Type B pancreatic cell (in vitro differentiated cells): ENCODE measurements around the gene SNRNP48. TPM values are rescaled to one million over a fixed set of nuclear protein-coding genes. Genes with fewer than 3 reads are reported as not detected.
A peak's percentile ranks its signal among the peaks of the same experiment; 100 is the strongest.

Source experiments
- DNase-seq: peaks from one replicate; pipeline ENCODE4 v3.0.0; 2021; ENCODE audit warnings: mixed read lengths; ENCODE audit not compliant: unreplicated experiment; ENCODE audit errors: extremely low spot score
- H3K27ac Mint-ChIP-seq: 2 replicates; pipeline ENCODE4 v1.8.0; 2021; ENCODE audit warnings: mild to moderate bottlenecking, mixed read lengths
- H3K27me3 Mint-ChIP-seq: 2 replicates; pipeline ENCODE4 v1.8.0; 2021; ENCODE audit warnings: mixed read lengths
- H3K36me3 Mint-ChIP-seq: 2 replicates; pipeline ENCODE4 v1.8.0; 2021; ENCODE audit warnings: mixed read lengths
- H3K4me1 Mint-ChIP-seq: one replicate; pipeline ENCODE4 v1.8.0; 2021; ENCODE audit warnings: mixed read lengths; ENCODE audit not compliant: unreplicated experiment
- H3K4me3 Mint-ChIP-seq: 2 replicates; pipeline ENCODE4 v1.8.0; 2021; ENCODE audit warnings: mild to moderate bottlenecking, mixed read lengths
- H3K9me3 Mint-ChIP-seq: 2 replicates; pipeline ENCODE4 v1.8.0; 2021; ENCODE audit warnings: mixed read lengths
- long read RNA-seq: library from polyadenylated mRNA; unstranded; transcript quantifications from one replicate; pipeline ENCODE4 v2.0.0, GENCODE V29; 2020
- total RNA-seq: library from RNA; stranded (reverse); gene quantifications from 2 replicates; pipeline ENCODE4 v1.2.1, GENCODE V29; 2021; ENCODE audit warnings: low replicate concordance
- TF ChIP-seq, protein P1 (sequence below): fragments of 200-600 bp; sonication (generic); conservative IDR thresholded peaks from 2 replicates; pipeline ENCODE4 v1.5.0; 2021; ENCODE audit warnings: antibody characterized with exemption, mild to moderate bottlenecking

SNRNP48 gene, protein sequence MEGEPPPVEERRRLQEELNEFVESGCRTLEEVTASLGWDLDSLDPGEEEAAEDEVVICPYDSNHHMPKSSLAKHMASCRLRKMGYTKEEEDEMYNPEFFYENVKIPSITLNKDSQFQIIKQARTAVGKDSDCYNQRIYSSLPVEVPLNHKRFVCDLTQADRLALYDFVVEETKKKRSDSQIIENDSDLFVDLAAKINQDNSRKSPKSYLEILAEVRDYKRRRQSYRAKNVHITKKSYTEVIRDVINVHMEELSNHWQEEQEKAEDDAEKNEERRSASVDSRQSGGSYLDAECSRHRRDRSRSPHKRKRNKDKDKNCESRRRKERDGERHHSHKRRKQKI
- total RNA-seq, result 12.4 and 21.5 TPM in 2 replicates
- long read RNA-seq, full-length matches to known transcripts, result 3 of 11 reads
- long read RNA-seq, partial matches to known transcripts, result 3 of 11 reads
- long read RNA-seq, other reads (novel, unspliced or antisense), result 5 of 11 reads

DNA sequence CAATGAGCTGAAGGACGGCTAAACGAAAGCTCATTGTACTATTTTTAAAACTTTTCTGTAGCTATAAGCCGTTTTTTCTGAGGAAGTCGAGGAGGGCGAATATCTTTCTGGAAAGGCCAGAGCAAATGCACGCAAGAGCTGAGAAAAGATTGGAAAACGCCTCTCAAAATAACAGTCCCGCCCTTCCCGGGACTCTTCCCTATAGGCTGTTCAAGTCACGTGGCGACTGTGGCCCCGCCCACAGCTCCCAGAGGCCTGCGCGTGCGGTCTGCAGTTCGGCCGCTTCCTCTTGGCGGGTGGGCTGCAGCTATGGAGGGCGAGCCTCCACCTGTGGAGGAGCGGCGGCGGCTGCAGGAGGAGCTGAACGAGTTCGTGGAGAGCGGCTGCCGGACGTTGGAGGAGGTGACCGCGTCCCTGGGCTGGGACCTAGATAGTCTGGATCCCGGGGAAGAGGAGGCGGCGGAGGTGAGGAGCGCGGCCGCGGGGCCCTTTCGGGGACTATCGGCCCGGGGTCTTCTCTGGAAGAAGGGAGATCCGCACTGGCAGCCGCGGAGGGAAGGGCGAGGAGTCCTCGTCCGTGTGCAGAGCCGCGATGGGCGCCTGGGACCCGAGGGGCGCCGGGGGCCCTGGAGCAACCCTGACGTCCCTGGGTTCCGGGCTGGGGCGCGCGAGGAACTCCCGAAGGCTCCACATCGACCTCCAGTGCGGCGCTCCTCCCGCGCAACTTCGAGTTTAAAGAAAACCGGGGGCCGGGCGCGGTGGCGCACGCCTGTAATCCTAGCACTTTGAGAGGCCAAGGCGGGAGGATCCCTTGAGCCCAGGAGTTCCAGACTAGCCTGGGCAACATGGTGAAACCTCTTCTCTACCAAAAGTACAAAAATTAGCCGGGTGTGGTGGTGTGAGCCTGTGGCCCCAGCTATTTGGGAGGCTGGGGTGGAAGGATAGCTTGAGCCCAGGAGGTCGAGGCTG is at the start of gene SNRNP48:
SNRNP48 (plus strand) TSS at position 250 of the 969 bp plus-strand sequence; CDS start at position 310, 60 bp downstream.
- peak within 1 kb of the TSS; percentile 94 for H3K27ac Mint-ChIP-seq
- H3K4me3 Mint-ChIP-seq, result peak within 1 kb of the TSS; percentile 100
- peak; percentile 92 for DNase-seq
- H3K27me3 Mint-ChIP-seq, result no peaks in the 10 kb centered on the region
- TF ChIP-seq, protein P1, sequence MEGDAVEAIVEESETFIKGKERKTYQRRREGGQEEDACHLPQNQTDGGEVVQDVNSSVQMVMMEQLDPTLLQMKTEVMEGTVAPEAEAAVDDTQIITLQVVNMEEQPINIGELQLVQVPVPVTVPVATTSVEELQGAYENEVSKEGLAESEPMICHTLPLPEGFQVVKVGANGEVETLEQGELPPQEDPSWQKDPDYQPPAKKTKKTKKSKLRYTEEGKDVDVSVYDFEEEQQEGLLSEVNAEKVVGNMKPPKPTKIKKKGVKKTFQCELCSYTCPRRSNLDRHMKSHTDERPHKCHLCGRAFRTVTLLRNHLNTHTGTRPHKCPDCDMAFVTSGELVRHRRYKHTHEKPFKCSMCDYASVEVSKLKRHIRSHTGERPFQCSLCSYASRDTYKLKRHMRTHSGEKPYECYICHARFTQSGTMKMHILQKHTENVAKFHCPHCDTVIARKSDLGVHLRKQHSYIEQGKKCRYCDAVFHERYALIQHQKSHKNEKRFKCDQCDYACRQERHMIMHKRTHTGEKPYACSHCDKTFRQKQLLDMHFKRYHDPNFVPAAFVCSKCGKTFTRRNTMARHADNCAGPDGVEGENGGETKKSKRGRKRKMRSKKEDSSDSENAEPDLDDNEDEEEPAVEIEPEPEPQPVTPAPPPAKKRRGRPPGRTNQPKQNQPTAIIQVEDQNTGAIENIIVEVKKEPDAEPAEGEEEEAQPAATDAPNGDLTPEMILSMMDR, result no peak
- no peaks in the 10 kb centered on the region for H3K9me3 Mint-ChIP-seq
- H3K4me1 Mint-ChIP-seq, result peaks cover 34% of the 10 kb centered on the region
- peaks cover 10% of the 10 kb centered on the region for H3K36me3 Mint-ChIP-seq

DNA sequence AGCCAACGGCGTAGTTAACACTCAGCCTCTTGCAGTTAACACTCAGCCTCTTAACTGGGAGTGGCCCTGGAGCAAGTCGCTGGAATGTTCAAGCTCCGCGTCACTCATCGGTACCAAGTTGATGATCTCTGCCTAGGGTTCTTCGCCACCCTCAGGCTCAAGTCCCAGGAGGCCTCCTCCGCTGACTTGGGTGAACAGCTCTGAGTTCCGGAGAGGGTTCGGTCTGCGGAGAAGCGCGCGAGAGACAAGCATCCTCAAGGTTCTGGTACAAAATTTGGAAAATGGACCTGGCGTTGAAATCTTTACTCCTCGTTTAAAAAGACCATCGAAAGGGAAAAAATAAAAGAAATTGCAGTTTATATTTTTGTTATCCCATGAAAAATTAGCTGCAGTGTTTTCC is 49.4 kb upstream of the SNRNP48 start:
- peaks cover 9% of the 10 kb centered on the region for H3K36me3 Mint-ChIP-seq
- H3K27ac Mint-ChIP-seq, result peak overlapping the region; percentile 98
- TF ChIP-seq, protein P1, result no peak
- no peaks in the 10 kb centered on the region for H3K9me3 Mint-ChIP-seq
- peaks cover 23% of the 10 kb centered on the region for H3K4me1 Mint-ChIP-seq
- no peak for DNase-seq
- H3K4me3 Mint-ChIP-seq, result peak overlapping the region; percentile 91
- peaks cover 9% of the 10 kb centered on the region for H3K27me3 Mint-ChIP-seq

DNA sequence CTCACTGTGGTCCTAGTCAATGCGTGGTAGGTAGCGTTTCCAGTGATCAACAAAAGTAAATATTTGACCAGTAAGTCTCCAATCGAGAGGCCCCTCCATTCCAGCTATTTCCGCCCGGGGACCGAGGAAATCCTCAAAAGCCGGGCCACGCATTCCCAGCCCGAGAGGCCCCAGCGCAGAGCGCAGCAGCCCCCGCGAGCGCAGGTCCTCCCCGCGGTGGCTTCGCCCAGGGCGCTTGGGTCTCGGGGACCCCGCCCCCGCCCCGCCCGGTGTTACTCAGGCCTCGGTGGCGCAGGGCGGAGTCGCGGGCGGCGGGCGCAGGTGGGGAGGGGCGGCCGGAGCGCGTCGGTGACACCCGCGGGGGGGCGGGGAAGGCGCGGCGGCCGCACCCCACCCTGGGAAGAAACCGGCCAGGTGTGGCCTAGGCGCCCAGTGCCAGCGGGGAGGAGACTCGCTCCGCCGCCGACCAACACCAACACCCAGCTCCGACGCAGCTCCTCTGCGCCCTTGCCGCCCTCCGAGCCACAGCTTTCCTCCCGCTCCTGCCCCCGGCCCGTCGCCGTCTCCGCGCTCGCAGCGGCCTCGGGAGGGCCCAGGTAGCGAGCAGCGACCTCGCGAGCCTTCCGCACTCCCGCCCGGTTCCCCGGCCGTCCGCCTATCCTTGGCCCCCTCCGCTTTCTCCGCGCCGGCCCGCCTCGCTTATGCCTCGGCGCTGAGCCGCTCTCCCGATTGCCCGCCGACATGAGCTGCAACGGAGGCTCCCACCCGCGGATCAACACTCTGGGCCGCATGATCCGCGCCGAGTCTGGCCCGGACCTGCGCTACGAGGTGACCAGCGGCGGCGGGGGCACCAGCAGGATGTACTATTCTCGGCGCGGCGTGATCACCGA is 48.6 kb upstream of the SNRNP48 start, which contains the start of gene DSP:
DSP (plus strand) TSS at position 497 of the 890 bp plus-strand sequence; CDS start at position 742, 245 bp downstream.
- peak within 1 kb of the TSS; percentile 92 for H3K4me3 Mint-ChIP-seq
- peak within 1 kb of the TSS; percentile 98 for H3K27ac Mint-ChIP-seq
- H3K36me3 Mint-ChIP-seq, result peaks cover 14% of the 10 kb centered on the region
- DNase-seq, result peak; percentile 80
- H3K4me1 Mint-ChIP-seq, result peaks cover 29% of the 10 kb centered on the region
- H3K27me3 Mint-ChIP-seq, result peaks cover 9% of the 10 kb centered on the region
- TF ChIP-seq, protein P1, result no peak
- no peaks in the 10 kb centered on the region for H3K9me3 Mint-ChIP-seq

DNA sequence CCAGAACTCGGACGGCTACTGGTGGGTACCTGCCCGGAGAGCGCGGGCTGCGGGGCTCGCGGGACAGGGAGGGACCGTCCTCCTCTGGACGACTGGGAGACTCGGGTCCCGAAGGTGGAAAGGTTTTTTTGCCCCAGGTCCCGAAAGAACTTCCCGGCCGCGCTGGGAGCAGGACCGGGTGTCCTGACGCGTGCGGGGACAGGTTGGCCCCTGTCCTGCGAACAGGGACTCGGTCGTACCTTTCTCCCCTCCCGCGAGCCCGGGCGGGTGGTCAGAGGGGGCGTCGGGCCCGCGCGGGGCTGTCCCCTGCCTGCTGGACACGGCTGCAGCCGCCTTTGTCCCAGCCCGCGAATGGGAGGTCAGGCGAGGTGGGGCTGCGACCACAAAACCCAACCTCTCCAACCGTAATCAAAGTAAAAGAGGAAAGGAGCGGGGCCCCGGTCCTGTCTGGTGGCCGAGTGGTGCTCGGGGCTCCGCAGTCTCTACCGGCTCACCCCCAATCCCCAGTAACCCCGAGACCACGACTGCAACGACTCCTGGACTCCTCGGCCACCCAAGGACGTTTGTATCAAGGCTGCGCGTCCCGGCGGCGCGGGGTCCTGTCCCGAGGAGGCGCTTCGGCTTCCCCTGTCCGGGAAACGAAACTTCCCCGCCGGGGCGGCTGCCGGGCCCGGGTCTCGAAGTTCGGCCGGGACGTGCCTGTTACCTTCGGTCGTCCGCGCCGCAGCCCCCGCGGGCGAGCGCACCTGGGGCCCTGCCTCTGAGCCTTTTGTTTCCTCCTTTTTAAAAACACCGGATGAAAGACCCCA is 47.7 kb upstream of the SNRNP48 start:
- H3K4me1 Mint-ChIP-seq, result peaks cover 35% of the 10 kb centered on the region
- H3K4me3 Mint-ChIP-seq, result peak overlapping the region; percentile 92
- H3K36me3 Mint-ChIP-seq, result peaks cover 19% of the 10 kb centered on the region
- peaks cover 9% of the 10 kb centered on the region for H3K27me3 Mint-ChIP-seq
- peak; percentile 81 for DNase-seq
- TF ChIP-seq, protein P1, result no peak
- H3K9me3 Mint-ChIP-seq, result no peaks in the 10 kb centered on the region
- H3K27ac Mint-ChIP-seq, result peak overlapping the region; percentile 98
